Inflammatory macrophage (primary cell): Measurements from ENCODE around the gene FLT4.
"Not testable (repeated sequence)": the region's sequence is repeated elsewhere in the genome, so short reads cannot be mapped to it uniquely, and the experiment has no call there.

Experiments
- DNase-seq, 2 donors: peaks; one replicate each; pipeline ENCODE4 v3.0.0-alpha.2; 2020 to 2022
- total RNA-seq, 18 experiments: gene quantifications; one replicate each; lab custom pipeline; 2026; ENCODE audit warnings: mixed read lengths in 6 of 18, inconsistent platforms in 2 of 18; lab: John Stamatoyannopoulos, UW

FLT4 gene
- total RNA-seq: 0 to 3.2 (median 0.09) reads per million in 18 experiments

DNA sequence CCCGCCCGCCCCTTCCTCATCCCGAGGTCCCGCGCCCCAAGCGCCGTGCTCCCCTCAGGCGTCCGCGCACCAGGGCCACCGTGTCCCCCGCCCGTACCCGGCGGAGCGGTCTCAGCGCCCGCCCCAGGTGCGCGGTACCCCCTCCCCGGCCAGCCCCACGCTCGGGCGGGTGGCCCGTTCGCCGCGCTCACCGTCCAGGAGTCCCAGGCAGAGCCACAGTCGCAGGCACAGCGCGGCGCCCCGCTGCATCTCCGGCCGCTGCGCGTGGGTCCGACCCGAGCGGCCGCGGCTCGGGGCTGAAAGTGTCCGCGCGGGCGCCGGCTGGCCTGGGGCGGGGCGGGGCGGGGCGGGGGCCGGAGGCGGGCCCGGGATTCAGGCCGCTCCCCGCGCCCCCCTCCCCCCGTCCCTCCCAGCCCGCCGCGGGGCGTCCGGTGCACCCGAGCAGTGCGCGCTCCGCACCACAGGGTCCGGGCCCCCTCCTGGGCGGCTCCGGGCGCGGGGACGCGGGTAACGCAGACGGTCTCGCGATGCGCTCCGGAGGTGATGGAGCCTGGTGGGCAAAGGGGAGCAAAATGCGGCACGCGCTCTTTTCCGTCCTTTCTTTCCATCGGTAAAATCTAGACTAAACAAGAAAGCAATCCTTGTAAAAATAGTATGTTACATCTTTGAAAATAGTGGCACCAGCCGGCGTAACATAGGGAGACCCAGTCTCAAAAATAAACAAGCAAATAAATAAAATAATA, at the start of gene FLT4:
TSS of gene FLT4 (minus strand) at position 304 of the 743 bp plus-strand sequence. CDS start at position 249, 55 bp downstream.
- DNase-seq: no peak

DNA sequence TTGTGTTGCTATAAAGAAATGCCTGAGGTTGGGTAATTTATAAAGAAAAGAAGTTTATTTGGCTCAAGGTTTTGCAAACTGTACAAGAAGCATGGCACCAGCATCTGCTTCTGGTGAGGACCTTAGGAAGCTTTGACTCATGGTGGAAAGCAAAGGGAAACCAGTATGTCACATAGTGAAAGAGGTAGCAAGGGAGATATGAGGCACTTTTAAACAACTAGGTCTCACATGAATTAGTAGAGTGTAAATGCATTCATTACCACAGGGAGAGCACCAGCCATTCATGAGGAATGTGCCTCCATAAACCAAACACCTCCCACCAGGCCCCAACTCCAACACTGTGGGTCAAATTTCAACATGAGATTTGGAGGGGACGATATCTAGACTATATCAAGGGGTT, 49.6 kb upstream of the FLT4 start:
- DNase-seq: no peak

DNA sequence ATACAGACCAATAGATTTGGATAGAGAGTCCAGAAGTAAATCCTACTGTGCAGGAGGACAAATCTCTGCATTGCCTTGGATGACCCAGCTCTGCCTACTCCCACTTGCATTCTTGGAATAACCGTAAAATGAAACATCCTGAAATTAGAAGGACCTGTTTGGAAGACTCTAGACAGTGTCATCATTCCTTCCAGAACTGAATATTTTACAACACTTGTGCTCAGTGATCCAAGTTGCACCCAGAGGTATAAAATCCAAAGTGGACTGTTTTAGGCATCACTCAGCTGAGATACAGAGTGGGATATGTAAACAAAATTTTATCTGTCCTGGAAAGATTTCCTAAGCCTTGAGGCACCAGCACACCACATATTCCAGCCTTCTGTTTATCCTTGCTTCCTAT, 46.7 kb upstream of the FLT4 start:
- no peak for DNase-seq

DNA sequence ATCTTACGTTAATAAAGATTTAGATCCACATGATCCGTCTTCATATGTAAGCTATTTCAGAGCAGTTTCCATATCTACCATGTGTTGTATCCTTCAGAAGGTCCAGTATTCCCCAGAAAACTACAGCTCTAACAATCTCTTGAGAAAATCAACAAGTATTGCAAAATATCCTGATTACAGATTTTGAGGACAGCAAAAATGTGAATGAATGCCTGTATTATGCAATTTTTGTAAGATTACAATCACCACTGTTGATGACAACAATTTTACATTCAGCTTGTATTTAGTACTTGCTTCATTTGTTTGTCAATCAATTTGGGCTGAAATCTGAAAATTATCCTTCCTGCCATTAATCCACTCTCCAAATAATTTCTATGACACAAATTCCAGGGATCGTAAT, 43.0 kb upstream of the FLT4 start:
- no peak for DNase-seq

DNA sequence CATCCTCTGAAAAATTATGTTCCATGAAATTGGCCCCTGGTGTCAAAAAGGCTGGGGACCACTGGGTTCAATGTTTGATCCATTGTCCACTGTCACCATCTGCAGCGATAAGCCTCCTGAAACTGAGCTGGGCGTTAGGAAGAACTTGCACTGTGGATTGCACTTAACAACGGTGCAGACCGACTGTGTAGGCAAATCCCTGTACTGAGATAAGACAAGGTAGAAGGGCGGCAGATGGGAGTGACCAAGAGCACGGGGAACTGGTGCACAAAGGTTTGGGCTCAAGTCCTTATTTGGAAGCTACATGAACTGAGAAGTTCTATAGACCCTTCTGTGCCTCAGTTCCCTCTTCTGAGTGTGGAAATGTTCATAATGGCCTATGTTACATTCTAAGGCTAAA, 41.6 kb upstream of the FLT4 start:
- no peak for DNase-seq

DNA sequence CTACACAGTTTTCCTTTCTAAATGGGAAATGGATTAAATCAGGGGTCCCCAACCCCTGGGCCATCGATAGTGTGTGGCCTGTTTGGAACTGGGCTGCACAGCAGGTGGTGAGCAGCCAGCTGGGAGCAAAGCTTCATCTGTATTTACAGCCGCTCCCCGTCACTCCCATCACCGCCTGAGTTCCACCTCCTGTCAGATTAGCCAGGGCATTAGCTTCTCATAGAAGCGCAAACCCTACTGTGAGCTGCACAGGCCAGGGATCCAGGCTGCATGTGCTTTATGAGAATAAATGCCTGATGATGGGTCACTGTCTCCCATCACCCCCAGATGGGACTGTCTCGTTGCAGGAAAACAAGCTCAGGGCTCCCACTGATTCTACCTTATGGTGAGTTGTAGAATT, 41.2 kb upstream of the FLT4 start:
- DNase-seq: no peak

DNA sequence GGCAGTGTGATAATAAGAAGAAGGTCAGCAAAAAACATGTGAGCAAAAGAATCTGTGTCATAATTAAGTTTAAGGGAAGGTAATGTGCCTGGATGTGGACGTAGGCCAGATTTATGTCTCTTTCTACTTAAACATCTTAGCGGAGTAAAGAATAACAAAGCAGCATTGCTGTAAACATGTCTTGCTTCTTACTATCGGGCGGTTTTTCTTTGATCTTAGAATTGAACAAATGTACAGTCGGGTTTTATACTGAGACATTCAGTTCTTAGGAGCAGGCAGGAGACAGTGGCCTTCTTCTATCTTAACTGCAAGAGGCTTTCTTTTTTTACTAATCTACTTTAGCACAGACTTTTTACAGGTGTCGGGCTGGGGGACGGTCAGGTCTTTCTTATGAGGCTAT, 40.4 kb upstream of the FLT4 start:
- no peak for DNase-seq

DNA sequence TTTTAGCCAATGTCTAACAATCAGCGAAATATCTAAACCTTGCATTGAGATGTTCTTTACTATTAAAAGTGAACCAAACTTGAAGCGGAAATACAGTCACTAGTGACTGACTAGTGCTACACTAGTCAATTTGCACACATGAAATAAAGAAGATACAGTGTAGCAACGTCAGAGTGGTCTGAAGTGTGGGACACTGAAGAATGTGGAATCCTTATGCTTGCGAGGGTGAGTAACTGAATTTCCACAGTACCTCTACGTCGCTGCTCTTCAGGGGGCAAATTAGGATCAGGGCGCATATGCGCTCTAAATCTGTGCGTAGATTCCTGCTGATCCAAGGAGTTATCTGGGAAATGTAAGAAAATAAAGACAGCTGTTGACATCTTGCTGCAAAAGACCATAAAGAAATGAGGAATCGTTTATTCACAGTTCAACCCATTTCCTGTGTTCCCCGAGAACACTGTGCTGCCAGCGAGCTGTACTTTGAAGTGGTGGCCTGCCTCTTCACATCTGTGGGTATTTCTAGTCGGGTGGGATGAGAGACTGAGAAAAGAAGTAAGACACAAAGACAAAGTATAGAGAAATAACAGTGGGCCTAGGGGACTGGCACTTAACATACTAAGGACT, 39.8 kb upstream of the FLT4 start:
- DNase-seq: no peak

DNA sequence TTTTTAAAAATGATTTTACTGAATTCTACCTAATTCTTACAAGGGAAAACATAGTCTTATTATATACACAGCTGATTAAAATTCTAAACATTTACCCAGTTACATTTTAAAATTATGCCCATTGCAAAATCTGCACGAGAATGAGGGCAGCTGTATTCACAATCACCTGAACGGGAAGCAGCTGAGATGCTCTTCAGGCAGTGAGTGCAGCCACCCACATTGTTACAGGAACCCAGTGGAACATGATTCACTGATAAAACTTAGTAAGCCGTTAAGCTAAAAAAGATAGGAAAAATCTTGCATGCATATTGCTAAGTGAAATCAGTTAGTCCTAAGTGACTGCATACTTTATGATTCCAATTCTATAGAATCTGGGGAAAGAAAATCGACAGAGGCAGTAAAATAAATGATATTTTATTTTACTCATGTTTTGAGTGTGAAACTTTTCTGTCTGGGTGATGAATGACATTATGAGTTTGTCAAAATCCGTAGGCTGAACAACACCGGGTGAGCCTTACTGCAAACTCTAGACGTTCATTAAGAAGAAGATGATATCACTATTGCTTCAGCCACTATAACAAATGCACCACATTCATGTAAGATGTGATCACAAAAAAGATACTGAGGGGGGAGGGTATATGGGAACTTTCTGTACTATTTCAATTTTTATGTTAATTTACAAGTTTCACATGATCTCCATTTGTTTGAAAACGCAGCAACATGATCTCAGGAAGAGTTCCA, 39.1 kb upstream of the FLT4 start:
- DNase-seq: no peak

DNA sequence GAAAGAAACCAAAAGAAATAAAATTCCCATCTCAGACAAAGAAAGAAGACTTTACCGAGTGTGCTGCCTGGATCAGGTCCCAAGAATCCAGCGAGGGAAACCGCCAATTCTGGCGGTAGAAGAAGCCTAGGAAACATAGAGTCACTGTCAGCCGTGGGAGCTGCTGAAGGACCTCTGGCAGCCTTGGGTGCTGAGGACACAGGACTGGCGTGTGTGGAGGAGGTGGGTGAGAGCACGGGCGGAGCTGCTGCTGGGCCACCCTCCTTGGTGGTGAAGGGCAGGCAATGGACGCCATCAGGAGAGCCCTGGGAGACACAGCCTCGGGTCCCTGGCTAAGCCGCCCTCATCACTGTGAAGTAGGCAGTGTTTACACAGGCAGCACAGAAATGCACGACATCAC, 37.4 kb upstream of the FLT4 start:
- not testable (repeated sequence) for DNase-seq

DNA sequence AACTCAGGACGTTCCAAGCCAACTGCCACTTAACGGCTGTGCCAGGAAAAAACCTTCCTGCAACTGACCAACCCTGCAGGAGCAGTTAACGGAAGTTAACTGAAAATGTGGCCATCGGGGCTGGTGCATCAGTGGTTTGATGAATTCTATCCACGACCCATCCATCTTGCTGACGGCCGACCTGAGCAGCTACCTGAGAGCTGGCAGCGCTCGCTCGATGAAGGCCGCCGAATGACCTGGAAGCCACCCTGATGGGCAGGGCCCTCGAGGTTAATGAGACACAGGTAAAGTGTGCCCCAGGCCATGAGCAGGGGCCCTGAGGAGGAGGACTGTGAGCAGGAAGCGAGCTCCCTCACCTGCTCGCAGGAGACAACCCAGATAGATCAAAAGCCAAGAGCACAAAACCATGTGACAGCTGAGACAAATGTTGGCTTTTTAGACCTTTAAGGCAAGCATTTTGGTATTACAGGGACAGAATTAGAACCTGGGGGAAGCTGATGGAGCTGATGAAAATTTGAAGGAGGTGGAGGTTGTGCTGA, 35.3 kb upstream of the FLT4 start:
- no peak for DNase-seq

DNA sequence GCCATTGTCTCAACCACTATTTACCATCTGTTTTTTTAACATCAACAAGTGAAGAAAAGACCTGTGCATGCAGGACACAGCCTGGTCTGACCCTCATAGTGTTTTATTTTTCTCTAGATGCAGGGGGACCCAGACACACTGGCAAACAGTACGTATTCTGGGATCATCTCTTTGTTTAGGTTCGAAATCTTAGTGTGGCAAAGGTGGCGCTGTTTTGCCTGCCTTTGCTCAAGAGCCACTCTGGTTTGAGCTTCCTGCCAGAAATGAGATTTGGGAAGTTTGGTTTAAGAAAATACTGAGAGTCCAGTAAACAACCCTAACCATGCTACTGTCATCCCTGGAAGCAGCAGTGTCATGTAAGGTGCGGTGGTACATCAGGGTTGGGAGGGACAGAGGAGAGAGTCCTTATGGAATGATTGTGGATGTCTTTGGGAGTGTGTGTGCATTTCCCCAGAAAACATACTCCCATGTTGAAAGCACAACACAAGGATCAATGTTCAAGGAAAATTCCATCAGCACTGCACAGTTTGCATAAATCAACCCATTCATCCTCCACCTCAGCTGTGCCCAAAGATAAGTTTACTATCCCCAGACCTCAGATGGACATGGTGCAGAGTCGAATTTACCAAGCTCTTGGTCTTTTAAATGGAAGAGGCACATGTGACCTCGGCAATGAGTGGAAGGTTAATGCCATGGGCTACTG, 34.0 kb upstream of the FLT4 start:
- no peak for DNase-seq

DNA sequence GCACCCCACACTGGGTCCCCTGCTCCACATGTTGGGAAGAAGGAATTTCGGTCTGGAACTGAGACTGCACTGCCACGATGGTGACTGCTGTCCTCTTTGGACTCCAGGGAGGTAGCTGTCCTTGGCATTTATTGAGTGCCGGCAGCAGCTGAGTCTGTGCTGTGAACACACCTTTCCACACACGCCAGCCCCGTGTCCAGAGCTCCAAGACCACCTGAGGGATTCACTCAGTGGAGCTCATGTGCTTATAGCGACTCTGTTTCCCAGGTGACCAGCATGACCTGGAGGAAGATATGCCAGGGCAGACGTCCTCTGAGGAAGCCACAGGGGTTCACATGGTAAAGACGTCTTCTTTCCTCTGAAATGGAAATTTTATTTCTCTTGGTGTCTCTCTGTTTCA, 33.2 kb upstream of the FLT4 start:
- DNase-seq: no peak

DNA sequence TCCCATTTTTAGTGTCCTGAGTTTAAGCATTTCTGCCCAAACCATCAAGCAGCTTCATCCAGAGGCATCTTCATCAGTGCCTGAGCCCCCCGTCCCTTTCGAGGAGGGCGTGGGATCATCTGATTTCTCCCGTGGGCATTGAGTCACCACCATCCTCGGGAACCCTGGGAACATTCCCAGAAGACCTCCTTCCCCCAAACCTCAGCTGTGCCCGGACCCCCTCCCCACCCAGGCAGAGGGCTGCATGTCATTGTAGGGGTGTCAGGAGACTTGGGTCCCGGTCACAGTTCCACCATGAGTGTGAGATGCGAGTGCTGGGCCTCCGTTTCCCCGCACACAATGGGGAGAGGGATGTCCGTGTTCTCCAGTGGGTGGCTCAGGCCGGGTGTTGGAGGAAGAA, 32.6 kb upstream of the FLT4 start:
- DNase-seq: not testable (repeated sequence)

DNA sequence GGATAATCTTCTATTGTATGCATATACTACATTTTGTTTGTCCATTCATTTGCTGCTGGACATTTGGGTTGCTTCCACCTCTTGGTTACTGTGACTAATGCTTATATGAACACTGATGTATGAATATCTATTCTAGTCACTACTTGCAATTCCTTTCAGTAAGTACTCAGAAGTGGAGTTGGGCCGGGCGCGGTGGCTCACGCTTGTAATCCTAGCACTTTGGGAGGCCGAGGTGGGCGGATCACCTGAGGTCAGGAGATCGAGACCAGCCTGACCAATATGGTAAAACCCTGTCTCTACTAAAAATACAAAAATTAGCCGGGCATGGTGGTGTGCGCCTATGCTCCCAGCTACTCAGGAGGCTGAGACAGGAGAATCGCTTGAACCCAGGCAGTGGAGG, 28.9 kb upstream of the FLT4 start:
- DNase-seq: not testable (repeated sequence)

DNA sequence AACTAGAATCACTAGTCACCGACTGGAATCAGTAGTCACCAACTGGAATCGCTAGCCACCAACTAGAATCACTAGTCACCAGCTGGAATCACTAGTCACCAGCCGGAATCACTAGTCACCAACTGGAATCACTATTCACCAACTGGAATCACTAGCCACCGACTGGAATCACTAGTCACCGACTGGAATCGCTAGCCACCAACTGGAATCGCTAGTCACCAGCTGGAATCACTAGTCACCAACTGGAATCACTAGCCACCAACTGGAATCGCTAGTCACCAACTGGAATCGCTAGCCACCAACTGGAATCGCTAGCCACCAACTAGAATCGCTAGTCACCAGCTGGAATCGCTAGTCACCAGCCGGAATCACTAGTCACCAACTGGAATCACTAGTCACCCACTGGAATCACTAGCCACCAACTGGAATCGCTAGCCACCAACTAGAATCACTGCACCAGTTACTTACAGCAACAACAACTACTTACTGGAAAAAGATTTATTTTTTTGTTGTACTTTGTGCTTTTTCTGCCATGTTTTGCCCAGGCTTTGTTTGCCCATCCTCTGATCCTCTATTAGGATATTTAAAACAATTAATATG, 25.7 kb upstream of the FLT4 start:
- DNase-seq: no peak

DNA sequence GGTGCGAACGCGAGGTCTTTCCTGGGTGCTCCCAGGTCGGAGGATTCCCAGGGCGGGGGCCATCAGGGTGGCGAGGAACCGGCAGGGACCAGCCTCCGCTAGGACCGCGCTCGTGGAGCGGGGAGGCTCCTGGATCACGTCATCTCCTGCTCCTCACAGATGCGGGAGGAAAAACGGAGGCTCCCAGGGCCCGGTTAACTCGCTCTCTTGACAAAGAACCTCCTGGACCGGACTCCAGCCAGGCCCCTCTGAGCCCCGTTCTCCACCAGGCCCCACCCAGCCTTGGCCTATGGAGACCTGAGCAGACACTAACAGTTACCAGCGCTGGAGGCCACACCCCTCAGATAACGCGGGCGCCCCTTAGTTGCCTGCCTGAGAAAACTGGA, 24.7 kb upstream of the FLT4 start:
- DNase-seq: not testable (repeated sequence)

DNA sequence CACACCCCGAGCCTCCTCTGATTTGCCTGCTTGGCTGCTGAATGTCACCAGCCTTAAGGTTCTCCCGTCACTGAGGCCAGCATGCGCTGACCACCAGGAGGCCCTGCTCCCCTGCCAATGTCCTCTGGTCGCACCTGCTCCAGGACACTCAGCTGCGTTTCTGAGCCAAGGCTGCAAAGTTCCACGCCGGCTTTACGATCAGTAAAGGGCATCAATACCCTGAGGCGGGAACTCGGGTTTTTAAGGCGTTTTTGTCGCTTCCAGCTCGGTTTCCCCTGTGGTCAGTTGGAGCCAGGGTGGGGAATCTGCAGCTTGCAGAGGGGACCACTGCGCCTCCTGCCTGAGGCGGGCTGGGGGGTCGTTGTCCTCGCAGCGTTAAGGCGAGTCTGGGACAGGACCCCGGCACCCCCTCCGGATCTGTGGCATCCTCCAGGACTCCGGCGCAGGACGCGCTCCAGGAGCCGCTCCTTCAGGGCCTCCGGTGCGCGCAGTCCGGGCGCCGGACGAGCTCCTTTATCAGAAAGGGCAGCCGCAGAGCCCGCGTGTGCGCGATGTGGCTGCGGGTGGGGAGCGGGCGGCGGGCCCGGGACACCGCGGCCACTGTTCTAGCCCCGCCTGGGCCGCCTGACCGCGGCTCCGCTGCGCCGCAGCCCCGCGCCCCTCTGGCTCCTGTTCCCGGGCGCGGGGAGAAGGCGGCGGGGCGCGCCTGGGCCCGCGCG, 24.1 kb upstream of the FLT4 start:
- no peak for DNase-seq

DNA sequence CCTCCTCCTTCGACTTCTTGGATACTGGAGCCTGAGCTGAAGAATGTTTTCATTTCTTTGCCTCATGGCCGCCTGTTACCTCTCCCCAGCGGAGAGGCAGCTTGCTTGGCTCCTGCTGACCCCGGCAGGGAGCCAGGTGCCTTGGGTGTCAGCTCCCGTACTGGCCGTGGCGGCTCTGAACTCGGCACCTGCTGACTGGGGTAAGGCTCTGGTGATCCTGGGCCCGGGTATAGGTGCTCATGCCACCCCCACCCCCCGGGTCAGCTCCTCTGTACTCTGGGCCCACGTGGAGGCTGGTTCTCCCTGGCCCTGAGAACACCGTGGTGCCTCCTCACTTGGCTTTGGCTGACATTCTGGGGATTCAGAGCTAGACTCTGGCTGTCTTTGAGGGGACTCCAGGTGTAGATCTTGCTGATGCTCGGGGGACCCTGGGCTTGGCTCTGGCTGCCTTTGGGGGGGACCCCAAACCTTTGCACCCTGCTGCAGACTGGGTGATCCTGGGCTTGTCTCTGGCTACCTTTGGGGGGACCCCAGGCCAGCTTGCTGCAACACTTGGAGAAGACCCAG, 22.6 kb upstream of the FLT4 start:
- not testable (repeated sequence) for DNase-seq

DNA sequence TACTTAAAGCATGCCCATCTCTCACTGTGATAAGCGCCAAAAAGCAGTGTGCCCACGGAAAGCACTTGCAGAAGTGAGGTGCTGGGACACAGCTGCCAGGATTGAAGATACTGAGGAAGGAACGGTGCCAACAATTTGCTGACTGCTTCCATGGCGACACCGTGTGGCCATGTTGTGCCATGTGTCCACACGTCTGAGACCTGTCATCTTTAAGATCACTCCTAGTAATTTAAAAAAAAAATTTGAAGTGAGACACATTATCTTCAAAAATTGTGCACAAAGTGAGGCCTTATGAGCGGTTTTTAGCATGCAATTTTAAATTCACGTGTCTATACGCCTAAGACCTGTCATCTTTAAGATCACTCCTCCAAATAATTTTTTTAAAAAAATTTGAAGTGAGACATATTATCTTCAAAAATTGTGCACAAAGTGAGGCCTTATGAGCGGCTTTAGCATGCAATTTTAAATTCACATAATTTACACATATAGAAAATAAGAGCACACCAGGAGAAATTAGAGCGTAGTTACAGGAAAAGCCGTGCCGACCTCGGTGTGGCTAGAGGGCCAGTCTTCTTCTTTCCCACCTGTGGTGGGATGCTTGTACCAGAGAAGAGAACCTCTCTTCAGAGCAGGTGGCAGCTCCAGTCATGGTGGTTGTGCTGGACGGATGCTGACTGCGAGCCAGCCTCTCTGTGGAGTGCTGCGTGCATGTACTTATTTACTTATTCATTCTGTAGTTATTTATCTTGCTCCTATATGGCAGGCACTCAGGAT, 21.4 kb upstream of the FLT4 start:
- peak; percentile 28 to 43 for DNase-seq

DNA sequence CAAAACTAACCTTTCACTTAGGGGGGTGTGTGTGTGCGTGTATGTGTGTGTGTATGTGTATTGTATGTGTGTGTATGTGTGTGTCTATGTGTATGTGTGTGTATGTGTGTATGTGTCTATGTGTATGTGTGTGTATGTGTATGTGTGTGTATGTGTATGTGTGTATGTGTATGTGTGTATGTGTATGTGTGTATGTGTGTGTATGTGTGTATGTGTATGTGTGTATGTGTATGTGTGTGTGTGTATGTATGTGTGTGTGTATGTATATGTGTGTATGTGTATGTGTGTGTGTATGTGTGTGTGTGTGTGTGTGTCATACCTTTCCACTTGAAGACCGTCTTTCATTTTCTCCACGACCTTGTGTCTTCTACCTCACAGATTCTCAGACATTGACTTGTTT, 20.8 kb upstream of the FLT4 start:
- DNase-seq: no peak
